NCI-H146 treated with DMSO at 0.1 percent for 48 hours (cell line): ENCODE data around the gene METTL13.

Source experiments
- DNase-seq: peaks from one replicate; lab custom pipeline; 2025; ENCODE audit not compliant: unreplicated experiment; lab: John Stamatoyannopoulos, UW

Gene METTL13

DNA sequence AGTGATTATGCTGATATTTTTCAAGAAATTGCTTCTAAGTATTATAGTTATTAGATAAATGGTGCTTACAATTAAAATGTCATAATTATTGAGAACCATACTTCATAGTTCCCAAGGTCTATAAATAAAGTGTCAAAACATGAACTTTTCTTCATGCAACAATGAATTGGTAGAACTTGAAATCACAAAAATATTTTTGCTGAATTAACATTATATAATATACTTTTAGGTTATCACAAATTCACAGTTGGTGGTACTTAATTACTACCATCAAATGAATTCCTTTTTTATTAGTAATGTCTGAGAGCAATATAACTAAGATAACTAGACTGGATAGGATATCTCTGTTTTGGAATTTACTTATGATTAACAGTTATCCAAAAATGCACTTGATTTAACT lies 64.5 kb downstream of the METTL13 start:
- DNase-seq = no peak
